Panc1 (cell line): ENCODE data around the gene ZNF30. TPM values are rescaled to one million over a fixed set of nuclear protein-coding genes. Genes with fewer than 3 reads are reported as not detected.

Experiments
- ATAC-seq: fragments of 200-7000 bp; cut with Tn5 transposase; 2 replicates; pipeline ENCODE4 v1.9.1; 2020; ENCODE audit warnings: mild to moderate bottlenecking, moderate library complexity
- BruUV-seq: library from RNA; stranded (reverse); fragments of 400-500 nt; replicated peaks from 2 replicates; lab custom pipeline; 2021; lab: Mats Ljungman, UMichigan
- CTCF ChIA-PET: fragments of 300-600 bp; sonication (Branson Sonifier 250); formaldehyde crosslinking; loops from one replicate; lab custom pipeline; 2022; ENCODE audit warnings: antibody characterized with exemption; lab: Charles Lee
- POLR2A ChIA-PET: fragments of 300-600 bp; sonication (Branson Sonifier 250); formaldehyde crosslinking; loops from one replicate; lab custom pipeline; 2022; ENCODE audit warnings: antibody characterized with exemption; lab: Charles Lee
- DNase-seq: peaks from one replicate; pipeline ENCODE4 v3.0.0-alpha.2; 2010; ENCODE audit warnings: low read depth, low spot score
- H3K27ac ChIP-seq: 2 replicates; pipeline ENCODE4 v1.5.1; 2011; ENCODE audit warnings: mild to moderate bottlenecking, low read length, inconsistent platforms
- H3K27me3 ChIP-seq: fragments of 200-500 bp; sonication (Bioruptor generic); 2 replicates; pipeline ENCODE4 v1.6.0; 2014; ENCODE audit warnings: low read length, inconsistent platforms; ENCODE audit not compliant: control insufficient read depth, insufficient read depth
- H3K36me3 ChIP-seq: fragments of 200-500 bp; sonication (Bioruptor generic); 2 replicates; pipeline ENCODE4 v1.5.1; 2014; ENCODE audit warnings: inconsistent platforms, mild to moderate bottlenecking, low read length, moderate library complexity; ENCODE audit not compliant: control insufficient read depth, insufficient read depth
- H3K4me1 ChIP-seq: 2 replicates; pipeline ENCODE4 v1.5.1; 2011; ENCODE audit warnings: inconsistent platforms, mild to moderate bottlenecking, low read length, moderate library complexity; ENCODE audit not compliant: control insufficient read depth, insufficient read depth
- H3K4me3 ChIP-seq, 2 experiments: 2 replicates each; pipeline ENCODE4 v1.5.1; 2011 to 2012; ENCODE audit warnings: low read depth in 2 of 2, low read length in 2 of 2, mild to moderate bottlenecking in 2 of 2, inconsistent platforms in 1 of 2, moderate library complexity in 1 of 2
- H3K9me3 ChIP-seq: fragments of 200-500 bp; sonication (Bioruptor generic); 2 replicates; pipeline ENCODE4 v1.5.1; 2014; ENCODE audit warnings: low read depth, mild to moderate bottlenecking, inconsistent platforms, low read length, moderate library complexity; ENCODE audit not compliant: control insufficient read depth, insufficient read depth
- POLR2AphosphoS5 ChIP-seq: IDR thresholded peaks from 2 replicates; pipeline ENCODE4 v1.6.1; 2012; ENCODE audit warnings: mild to moderate bottlenecking, low read depth, low read length, moderate library complexity
- SIN3A ChIP-seq: IDR thresholded peaks from 2 replicates; pipeline ENCODE4 v1.6.1; 2012; ENCODE audit warnings: low read depth, mild to moderate bottlenecking, low read length, moderate library complexity, borderline replicate concordance; ENCODE audit not compliant: insufficient read depth
- TCF7L2 ChIP-seq: IDR thresholded peaks from 2 replicates; pipeline ENCODE4 v1.6.1; 2011; ENCODE audit warnings: mild to moderate bottlenecking, low read depth, low read length, inconsistent platforms
- in situ Hi-C: cut with HindIII; loops from 2 replicates; pipeline ENCODE4 v1.10.0; 2016; ENCODE audit warnings: low sequenced_read_pairs, low pct_unique_long_range_greater_than_20kb
- intact Hi-C: fragments of 100-400 bp; cut with micrococcal nuclease; formaldehyde crosslinking; loops from one replicate; pipeline ENCODE4 v1.10.0; 2022; ENCODE audit not compliant: unreplicated experiment
- total RNA-seq: library from RNA; stranded (reverse); gene quantifications from one replicate; pipeline ENCODE4 v1.2.1, GENCODE V29; 2021; ENCODE audit not compliant: unreplicated experiment
- TF ChIP-seq, protein P1 (sequence below): fragments of 450-650 bp; IDR thresholded peaks from 2 replicates; pipeline ENCODE4 v1.5.1; 2017; ENCODE audit warnings: mild to moderate bottlenecking
- TF ChIP-seq, protein P2 (sequence below), 2 experiments: IDR thresholded peaks; 2 replicates each; pipeline ENCODE4 v1.6.1; 2011 to 2012; ENCODE audit warnings: low read depth in 2 of 2, control low read depth in 1 of 2, low read length in 1 of 2, mild to moderate bottlenecking in 1 of 2, moderate library complexity in 1 of 2; ENCODE audit not compliant: insufficient read depth in 1 of 2

ZNF30 gene
- total RNA-seq, 1 experiment from 2014 or later, result 5.3 TPM

DNA sequence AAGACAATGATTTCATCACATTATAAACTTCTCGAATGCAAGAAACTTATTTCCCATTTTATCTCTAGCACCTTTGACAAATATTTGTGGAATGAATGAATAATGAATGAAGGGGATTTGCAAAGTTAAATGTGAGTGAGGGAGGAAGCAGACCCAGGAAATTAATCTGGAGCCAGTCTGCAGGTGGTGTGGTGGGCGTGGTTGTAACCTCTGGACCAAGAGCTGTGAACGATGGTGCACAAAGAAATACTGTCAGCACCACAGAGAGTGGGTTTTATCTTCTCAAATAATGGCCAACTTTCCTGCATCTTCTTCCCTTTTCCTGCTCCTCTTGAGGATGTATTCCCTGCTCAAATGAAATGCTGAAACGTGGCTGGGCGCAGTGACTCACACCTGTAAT is 48.4 kb downstream of the ZNF30 start:
- no peak overlapping the region for H3K27ac ChIP-seq
- H3K9me3 ChIP-seq, result 0 out of 2 replicates have a peak, but pooled peaks cover 5% of the 10 kb centered on the region
- in situ Hi-C loops, result no loop called here
- H3K4me1 ChIP-seq, result no peaks in the 10 kb centered on the region
- H3K27me3 ChIP-seq, result no peaks in the 10 kb centered on the region
- TF ChIP-seq POLR2AphosphoS5 (no peak), TCF7L2 (no peak), SIN3A (no peak)
- TF ChIP-seq, protein P1, sequence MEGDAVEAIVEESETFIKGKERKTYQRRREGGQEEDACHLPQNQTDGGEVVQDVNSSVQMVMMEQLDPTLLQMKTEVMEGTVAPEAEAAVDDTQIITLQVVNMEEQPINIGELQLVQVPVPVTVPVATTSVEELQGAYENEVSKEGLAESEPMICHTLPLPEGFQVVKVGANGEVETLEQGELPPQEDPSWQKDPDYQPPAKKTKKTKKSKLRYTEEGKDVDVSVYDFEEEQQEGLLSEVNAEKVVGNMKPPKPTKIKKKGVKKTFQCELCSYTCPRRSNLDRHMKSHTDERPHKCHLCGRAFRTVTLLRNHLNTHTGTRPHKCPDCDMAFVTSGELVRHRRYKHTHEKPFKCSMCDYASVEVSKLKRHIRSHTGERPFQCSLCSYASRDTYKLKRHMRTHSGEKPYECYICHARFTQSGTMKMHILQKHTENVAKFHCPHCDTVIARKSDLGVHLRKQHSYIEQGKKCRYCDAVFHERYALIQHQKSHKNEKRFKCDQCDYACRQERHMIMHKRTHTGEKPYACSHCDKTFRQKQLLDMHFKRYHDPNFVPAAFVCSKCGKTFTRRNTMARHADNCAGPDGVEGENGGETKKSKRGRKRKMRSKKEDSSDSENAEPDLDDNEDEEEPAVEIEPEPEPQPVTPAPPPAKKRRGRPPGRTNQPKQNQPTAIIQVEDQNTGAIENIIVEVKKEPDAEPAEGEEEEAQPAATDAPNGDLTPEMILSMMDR, result no peak
- TF ChIP-seq, protein P2, sequence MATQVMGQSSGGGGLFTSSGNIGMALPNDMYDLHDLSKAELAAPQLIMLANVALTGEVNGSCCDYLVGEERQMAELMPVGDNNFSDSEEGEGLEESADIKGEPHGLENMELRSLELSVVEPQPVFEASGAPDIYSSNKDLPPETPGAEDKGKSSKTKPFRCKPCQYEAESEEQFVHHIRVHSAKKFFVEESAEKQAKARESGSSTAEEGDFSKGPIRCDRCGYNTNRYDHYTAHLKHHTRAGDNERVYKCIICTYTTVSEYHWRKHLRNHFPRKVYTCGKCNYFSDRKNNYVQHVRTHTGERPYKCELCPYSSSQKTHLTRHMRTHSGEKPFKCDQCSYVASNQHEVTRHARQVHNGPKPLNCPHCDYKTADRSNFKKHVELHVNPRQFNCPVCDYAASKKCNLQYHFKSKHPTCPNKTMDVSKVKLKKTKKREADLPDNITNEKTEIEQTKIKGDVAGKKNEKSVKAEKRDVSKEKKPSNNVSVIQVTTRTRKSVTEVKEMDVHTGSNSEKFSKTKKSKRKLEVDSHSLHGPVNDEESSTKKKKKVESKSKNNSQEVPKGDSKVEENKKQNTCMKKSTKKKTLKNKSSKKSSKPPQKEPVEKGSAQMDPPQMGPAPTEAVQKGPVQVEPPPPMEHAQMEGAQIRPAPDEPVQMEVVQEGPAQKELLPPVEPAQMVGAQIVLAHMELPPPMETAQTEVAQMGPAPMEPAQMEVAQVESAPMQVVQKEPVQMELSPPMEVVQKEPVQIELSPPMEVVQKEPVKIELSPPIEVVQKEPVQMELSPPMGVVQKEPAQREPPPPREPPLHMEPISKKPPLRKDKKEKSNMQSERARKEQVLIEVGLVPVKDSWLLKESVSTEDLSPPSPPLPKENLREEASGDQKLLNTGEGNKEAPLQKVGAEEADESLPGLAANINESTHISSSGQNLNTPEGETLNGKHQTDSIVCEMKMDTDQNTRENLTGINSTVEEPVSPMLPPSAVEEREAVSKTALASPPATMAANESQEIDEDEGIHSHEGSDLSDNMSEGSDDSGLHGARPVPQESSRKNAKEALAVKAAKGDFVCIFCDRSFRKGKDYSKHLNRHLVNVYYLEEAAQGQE (IDR thresholded peaks at IDR 0.05; ENCODE audit: insufficient read depth in 1 of 2, low read depth in 2 of 2, low read length in 1 of 2), result no peak
- H3K4me3 ChIP-seq, result no peak overlapping the region
- ChIA-PET CTCF (no interaction called here), POLR2A (interaction anchor here (0.5 kb wide), 1 partner anchor 681 kb away, joined by 9 read pairs; no protein-coding TSS in a partner anchor)
- BruUV-seq, result no TSS peak
- no peaks in the 10 kb centered on the region for H3K36me3 ChIP-seq
- intact Hi-C loops, result no loop called here
- ATAC-seq (no peak), DNase-seq (no peak)

DNA sequence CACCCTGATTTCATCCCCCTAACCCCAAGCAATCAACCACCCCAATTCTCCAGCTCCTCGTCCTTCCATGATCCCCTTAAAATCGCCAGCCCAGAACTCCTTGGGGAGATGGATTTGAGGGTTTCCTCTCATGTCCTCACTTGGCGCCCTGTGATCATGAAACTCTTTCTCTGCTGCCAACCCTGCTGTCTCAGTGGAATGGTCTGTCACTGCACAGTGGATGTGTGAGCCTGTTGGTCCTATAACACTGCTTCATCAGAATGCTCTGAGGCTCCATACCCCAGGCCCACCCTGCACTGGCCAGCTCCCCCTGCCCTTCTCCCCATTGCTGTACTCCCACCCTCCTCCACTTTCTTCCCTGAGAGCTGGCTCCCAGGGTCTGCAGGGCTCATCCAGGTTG is 49.9 kb downstream of the ZNF30 start:
- ChIA-PET CTCF (no interaction called here), POLR2A (no interaction called here)
- Histone ChIP-seq H3K36me3 (no peaks in the 10 kb centered on the region), H3K9me3 (0 out of 2 replicates have a peak, but pooled peaks cover 5% of the 10 kb centered on the region), H3K27me3 (no peaks in the 10 kb centered on the region), H3K27ac (no peak overlapping the region), H3K4me3 (no peak overlapping the region), H3K4me1 (no peaks in the 10 kb centered on the region)
- TF ChIP-seq TCF7L2, result no peak
- no TSS peak for BruUV-seq
- ATAC-seq (no peak), DNase-seq (no peak)
- in situ Hi-C loops (no loop called here), intact Hi-C loops (no loop called here)

DNA sequence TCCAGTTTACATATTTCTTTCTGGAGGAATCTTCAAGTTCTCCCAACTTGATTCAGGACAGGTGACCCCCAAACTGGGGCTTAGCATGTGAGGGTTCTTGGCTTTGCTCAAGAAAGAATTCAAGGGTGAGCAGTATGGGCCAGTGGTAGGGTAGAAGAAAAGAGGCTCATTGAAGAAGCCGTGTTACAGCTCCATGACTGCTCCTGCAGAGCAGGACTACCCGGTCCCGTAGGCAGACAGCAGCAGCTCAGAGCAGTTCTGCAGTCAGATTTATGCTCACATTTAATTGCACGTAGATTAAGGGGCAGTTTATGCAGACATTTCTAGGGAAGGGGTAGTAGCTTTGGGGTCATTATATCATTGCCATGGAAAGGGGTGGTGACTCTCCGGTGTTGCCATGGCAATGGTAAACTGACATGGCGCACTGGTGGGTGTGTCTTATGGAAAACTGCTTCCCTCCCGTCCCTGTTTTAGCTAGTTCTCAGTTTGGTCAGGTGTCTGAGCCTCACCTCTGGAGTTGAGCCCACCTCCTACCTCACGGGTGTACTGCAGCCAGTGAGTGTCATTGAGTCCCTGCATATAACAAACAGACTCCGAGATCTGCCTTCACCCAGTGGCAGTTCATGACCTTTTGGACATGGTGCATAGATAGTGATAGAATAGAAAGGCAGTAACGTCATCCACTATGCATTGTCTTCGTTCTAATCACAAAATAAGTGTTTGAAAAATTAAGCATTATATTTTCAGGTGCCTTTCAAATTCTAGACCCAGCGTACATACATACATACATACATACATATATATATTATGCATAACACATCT is 53.3 kb downstream of the ZNF30 start:
- H3K27ac ChIP-seq, result no peak overlapping the region
- ATAC-seq, result peak; percentile 58; the same call in 1 of the 2 replicates
- no peaks in the 10 kb centered on the region for H3K27me3 ChIP-seq
- 0 out of 2 replicates have a peak, but pooled peaks cover 5% of the 10 kb centered on the region for H3K9me3 ChIP-seq
- ChIA-PET POLR2A (no interaction called here), CTCF (no interaction called here)
- H3K36me3 ChIP-seq, result no peaks in the 10 kb centered on the region
- in situ Hi-C loops (no loop called here), intact Hi-C loops (no loop called here)
- BruUV-seq, result no TSS peak
- TF ChIP-seq TCF7L2, result no peak
- TF ChIP-seq, protein P1, result no peak
- no peak for TF ChIP-seq POLR2AphosphoS5
- TF ChIP-seq, protein P2 (IDR thresholded peaks at IDR 0.05; ENCODE audit: insufficient read depth in 1 of 2, low read depth in 2 of 2, low read length in 1 of 2), result no peak
- no peak for TF ChIP-seq SIN3A
- H3K4me3 ChIP-seq, result no peak overlapping the region
- H3K4me1 ChIP-seq, result no peaks in the 10 kb centered on the region
- no peak for DNase-seq
